Forelimb muscle (tissue), 1 donor: ENCODE results near the gene NCF2. TPM values are rescaled to one million over a fixed set of nuclear protein-coding genes. Genes with fewer than 3 reads are reported as not detected.

ENCODE experiments used
- DNase-seq: peaks from one replicate; pipeline ENCODE4 v3.0.0-alpha.2; 2013; ENCODE audit warnings: low read depth
- polyA plus RNA-seq: library from polyadenylated mRNA; unstranded; fragments of 120-200 nt; gene quantifications from one replicate; pipeline ENCODE4 v1.2.1, GENCODE V29; 2013; ENCODE audit not compliant: insufficient read length

NCF2 gene
- polyA plus RNA-seq, 1 donor, result 4.0 TPM

DNA sequence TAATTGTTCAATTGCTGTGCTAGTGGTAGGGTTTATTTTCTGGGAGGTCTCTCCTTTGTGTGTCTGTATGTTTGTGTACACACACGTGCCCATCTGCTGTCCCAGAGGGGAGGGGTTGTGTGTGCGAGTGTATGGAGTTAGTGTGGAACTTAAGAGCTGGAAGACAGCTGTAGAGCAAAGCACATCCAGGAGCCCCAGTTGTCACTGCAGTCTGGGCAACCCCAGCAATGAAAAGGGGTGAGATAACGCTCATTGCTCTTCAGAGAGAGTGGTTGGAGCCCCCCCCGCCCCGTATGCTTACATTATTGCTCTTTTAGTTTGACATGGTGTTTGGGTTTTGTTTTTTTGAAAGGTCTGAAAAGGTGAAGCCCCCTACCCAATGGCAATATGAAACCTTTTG, 36.9 kb downstream of the NCF2 start:
- no peak for DNase-seq

DNA sequence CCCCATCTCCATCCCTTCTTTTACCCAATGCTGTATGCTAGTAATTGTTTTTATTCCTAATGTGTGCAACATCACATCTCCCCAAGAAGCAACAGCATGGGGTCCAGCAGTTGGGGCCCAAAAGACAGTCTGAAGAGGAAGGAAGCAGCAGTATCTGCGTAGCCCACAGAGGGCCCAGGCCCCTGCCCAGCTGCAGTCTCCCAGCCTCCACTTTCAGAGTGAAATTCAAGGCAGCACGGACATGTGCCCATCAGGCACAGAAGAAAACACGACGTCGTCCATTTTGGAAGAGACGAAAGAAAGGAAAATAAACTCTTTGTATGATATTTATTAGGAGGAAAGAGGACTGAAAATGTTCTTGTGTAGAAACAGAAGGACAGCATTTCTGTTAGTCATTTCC, 37.4 kb downstream of the NCF2 start:
- no peak for DNase-seq

DNA sequence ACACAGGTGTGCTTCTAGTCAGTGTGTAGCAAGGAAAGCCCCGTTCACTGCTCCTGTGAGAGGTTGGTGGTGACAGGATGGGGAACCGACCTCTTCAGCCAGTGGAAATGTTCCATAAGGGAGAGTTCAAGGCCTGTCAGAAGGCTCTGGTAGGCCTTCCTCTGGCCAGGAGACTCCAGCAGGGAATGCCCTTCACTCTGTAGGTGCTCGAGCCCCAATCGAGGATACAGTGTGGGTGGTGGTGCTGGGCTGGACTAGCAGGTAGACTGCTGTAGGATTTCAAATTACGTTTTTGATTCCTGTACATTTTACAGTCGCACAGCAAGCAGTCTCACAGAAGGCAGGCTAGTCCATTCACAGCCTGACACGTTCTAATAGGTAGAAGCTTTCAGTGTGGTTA, 37.8 kb downstream of the NCF2 start:
- no peak for DNase-seq

DNA sequence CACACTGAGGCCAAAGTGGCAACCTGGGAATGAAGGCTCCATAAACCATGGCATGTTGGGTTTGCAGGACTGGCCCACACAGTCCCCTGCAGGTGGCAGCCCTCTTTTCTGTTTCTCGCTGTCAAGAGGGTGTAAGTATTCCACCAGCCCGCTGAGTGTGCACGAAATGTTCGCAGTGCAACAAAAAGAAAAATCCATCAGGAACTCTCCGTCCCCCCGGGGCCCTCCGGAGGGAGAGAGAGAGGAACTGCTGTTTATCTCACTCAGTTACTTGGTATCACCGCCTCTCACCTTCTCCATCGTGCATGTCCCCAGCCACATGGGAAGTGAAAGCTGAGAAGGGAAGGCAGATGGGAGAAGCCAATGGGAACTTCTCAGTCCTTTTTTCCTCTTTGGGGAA, 38.3 kb downstream of the NCF2 start:
- no peak for DNase-seq

DNA sequence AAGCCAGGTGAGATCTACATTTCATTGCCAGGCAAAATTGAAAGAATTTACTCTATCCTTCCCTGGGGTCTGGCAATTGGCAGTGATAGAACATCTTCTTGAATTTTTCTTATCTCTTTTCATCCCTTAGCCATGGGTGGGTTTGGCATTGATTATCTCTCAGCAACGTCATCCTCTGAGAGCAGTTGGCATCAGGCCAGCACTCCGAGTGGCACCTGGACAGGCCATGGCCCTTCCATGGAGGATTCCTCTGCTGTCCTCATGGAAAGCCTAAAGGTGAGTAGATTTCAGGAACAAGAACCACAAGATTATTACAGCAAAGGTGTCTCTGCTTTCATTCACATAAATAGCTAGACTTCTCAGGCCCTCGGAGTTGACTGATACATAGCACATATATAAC, 39.3 kb downstream of the NCF2 start:
- DNase-seq, result no peak

DNA sequence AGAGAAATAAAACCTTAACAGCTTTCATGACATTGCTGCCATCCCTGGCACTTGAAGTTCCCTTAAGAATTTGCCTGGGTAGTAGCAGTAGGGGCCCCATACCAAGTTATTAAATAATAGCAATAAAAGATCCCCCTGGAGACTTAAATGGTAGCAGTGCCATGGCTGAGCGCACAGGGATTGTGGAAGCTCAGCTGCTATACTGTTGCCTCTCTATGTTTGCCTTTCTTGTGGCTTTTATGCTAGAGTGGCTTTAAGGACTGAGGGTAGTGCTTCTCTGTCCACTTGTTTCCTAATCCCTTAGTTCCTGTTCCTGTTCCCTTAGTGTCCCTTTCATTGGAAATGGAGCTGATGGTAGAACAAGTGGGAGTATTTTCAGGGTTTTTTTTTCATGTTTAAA, 42.1 kb downstream of the NCF2 start:
- DNase-seq, result no peak

DNA sequence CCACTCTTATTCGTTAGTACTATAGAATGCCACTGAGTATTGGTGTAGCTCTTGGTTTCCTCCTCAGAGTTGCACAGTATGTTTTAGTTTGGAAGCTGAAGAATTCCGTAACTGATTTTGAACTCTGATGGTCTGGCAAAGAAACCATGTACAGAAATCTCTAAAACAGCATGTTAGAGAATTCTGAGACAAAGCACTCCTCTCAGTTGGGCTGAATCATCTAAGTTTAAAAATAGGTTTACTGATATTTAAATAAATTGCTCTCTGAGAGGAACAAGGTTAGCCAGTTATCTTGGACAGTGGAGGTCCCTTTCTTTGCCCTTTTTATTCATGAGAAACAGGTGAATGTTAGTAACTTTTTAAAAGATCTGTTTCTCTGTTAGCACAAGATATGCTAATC, 43.8 kb downstream of the NCF2 start:
- DNase-seq, result no peak

DNA sequence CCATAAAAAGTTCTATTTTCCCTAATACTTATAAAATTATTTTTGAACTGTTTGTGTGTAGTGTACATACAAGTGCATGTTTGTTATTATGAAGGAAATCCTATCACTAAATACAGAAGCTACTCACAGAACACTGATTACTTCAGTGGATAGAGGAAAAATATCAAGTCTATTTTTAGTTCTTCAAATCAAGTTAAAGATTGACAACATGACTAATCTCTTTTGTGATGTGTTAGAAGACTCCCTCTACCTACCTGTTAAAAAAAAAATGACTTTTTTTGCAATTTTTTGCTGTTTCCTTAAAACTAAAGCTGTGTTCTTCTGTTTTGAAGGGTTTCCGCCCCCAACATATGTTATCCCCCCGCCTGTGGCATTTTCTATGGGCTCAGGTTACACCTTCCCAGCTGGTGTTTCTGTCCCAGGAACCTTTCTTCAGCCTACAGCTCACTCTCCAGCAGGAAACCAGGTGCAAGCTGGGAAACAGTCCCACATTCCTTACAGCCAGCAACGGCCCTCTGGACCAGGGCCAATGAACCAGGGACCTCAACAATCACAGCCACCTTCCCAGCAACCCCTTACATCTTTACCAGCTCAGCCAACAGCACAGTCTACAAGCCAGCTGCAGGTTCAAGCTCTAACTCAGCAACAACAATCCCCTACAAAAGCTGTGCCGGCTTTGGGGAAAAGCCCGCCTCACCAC, 45.5 kb downstream of the NCF2 start:
- DNase-seq, result no peak

DNA sequence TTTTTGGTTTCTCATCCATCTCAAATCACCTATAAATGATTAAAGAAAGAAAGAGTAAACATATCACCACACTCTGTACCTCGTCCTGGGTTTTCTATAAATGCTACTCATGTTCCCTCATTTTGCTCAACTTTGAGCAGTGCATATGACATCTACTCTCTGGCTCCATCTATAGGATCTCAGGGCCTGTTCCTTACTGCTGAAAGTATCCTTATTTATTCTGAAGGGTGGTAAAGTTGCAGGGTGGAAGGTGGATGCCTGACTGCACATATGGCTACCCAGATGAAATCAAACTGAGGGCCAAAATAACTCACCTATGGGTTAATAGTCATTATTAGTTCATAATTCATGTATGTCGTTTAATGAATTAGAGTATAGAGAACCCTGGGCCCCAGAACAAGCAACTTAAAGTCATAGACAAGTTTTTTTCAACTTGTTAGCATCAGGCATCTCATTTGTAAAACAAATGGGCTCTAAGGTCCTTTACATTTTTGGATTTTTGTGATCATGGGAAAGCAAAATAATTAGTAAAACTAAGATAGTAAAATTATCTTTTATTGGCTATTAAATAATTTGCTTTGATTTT, 46.5 kb downstream of the NCF2 start:
- DNase-seq, result peak; percentile 41

DNA sequence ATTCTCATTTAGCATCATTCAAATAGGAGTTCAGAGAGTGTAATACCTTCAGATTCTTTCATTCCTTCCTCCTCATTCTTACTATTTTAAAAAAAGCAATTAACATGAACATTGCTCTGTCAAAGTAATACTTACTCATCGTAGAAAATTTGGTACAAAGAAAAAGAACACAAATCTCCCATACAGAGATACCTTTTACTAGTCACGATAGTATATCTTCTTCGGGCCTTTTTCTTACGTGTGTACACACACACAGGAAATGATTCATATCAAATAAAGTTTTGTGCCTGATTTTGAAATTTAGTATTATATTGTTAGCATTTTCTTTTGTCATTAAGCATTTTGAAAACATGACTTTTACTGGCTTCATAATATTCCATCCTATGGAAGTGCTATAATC, 52.9 kb downstream of the NCF2 start:
- no peak for DNase-seq

DNA sequence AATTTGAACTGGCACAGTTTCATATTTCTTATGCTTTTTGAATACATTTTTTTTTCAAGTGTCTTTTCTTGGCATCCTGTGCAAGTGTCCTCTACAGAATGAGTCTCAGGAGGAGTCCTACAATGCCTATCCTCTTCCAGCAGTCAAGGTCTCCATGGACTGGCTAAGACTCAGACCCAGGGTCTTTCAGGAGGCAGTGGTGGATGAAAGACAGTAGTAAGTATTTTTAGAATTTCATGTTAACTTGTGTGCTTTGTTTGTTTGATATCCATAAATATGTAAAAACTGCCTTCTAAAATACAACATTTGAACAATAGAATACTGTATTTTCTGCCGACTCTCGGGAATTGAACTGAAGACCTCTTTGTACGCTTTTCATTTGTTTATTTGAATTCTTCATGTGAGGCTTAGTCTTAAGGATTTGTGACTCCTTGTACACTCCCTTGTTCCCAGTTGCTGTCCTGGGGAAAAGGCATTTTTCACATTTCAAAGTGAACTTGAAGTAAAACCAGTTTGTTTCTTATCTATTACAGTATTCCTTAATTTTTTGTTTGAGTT, 56.6 kb downstream of the NCF2 start:
- no peak for DNase-seq

DNA sequence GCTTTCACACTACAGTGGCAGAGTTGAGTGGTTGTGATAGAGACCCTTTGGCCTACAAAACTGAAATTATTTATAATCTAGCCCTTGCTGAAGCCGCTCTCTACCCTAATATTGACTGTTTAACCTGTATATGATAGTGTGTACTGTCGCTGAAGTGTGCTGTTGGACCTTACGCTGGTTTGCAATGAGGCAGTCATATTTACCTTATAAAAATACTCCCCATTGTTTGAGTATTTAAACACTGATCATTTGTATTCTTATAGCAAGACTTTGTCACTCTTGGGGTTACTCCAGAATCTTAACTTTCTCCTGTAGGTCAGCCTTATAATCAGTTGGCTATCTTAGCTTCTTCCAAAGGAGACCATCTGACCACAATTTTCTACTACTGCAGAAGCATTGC, 61.7 kb downstream of the NCF2 start:
- no peak for DNase-seq

DNA sequence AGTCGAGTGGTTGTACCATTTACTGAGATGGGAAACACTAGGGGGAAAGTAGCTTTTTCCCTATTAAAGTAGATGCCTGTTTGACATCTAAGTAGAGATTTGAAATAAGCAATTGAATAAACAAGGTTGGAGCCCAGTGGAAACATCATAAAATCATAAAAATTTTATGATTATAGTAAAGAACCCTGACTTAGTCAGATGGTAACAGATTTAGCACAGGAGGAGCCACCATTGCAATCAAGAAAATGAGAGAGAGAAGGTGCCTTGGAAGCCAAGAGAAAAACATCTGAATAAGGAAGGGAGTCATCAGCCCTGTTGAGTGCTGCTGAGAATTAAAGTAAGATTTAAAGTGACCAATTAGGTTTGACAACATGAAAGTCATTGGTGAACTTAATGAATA, 68.2 kb downstream of the NCF2 start:
- no peak for DNase-seq

DNA sequence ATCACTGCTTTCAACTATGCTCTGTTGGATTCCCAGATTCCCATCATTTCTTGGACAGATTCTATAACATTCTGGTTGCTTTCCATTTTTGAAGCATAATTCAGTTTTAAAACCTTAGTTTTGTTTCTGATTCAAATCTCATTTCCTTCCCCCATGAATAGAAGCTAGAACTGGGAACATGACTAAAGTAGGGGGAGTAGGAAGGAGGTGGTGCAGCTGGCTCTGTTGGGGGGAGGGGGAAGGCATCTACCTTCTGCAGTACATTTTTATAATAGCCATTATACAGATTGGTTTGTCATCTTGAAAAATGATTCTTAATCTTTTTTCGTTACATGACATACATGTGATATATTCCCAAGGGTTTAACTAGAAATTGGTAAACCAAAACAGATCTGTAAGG, 69.9 kb downstream of the NCF2 start:
- DNase-seq, result no peak

DNA sequence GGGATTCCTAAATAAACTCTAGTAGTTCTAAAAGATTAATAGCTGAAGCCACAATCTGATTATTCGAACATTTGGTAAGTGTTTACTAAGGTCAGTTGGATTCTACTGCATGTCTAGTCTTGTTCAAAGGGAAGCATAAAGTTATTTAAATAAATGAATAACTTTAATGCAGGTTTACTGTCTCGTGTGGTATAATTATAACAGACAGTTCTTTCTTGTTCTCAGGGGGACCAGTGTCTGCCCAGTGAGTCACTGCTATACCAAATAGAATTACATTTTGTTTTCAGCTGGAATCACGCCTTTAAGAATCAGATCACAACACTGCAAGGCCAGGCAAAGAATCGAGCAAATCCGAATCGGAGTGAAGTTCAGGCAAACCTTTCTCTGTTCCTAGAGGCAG, 72.9 kb downstream of the NCF2 start:
- DNase-seq, result no peak

DNA sequence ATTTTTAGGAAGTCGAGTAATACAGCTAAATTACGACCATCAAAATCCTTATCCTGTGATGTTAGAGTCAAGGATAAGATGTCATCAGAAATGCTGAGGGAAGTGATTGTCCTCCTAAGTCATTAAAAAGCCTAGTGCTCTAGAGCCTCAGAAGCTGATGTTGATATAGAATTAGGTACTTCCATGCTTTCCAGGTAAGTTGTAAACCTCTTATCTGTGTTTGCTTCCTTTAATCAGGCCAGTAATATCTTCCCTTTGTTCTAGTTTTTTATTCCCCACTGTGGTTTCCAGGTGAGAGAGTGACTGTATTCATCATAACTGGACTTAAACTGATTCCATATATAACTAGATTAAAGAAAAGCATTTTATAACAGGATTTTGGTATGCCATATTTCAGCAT, 73.5 kb downstream of the NCF2 start:
- DNase-seq, result no peak

DNA sequence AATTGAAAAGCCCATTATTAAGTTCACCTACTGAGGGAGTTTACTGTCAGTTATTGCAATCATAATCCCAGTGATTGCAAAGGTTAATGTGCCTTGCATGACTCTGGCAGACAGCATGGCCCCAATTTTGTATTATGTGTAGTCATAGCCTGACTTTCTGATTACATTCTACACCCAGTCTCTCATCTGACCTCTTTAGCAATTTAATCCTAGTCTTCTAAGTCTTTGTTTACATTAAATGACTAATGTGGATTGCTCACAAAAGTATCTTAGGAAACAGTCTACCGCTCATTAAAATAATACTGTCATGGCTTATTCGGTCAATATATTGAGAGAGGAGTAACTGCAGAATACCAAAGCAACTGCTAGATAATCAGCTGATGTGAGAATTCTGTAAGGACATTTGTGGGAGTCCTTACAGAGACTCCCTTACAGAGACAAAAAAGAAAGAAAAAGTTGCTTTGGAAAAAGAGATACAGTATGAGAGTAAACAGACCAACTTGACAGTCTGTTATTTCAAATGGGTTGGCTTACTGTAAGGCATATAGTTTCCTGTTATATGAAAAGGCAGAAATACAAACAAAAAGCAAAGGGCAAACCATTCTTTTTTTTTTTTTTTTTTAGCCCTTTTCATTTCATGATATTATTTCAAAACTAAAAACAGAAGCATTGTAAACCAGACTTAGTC, 75.1 kb downstream of the NCF2 start:
- DNase-seq, result no peak

DNA sequence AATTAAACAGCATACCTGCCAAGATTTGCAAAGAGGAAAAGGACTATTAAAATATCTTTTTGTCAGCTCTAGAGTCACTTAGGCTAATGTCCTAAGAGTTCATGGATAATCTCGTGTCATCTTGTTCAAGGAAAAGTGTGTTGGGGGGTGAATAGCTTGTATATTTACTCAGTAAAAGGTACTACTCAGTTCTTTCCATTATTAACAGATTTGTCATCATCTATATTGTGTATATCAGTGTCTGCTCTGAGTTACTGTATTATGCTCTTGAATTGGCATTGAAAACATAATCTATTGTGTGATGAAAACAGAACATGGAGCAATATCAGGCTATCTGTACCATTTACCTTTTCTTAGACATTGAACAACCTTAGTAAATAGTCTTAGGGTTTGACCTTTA, 76.0 kb downstream of the NCF2 start:
- DNase-seq, result no peak

DNA sequence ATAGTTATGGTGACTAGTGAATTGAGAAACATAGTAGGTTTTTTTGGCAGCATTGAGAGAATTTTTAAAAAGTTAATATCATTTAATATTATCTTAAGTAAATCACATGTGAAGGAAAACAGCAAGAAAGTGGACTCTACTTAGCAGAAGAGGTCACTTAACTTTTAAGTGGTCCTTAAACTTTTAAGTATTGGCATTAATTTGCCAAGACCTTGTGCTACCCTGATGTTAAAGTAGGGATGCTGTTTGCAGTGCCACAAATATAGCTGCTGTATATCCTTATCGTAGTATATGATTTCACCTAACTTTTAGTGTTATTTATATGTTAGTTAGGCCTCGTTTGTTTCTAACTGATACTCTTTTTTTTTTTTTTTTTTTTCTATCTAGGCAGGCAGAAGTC, 77.8 kb downstream of the NCF2 start:
- DNase-seq, result no peak

DNA sequence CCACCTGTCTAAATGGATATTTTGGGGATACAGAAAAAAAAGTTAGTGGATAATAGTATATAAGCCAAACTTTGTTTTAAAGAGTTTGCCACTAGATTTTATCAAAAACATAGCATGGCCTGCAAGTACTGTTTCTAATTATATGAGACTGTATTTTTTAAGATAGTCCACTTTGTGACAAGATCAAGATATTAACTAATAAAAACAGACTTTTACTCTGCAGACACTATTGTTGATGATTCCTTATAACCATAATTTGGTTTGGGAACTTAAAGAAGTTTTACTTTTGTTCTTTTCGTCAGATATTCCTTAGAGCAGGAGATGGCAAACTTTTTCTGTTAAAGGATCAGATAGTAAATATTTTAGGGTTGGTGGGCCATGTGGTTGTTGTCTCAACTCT, 81.6 kb downstream of the NCF2 start:
- no peak for DNase-seq

DNA sequence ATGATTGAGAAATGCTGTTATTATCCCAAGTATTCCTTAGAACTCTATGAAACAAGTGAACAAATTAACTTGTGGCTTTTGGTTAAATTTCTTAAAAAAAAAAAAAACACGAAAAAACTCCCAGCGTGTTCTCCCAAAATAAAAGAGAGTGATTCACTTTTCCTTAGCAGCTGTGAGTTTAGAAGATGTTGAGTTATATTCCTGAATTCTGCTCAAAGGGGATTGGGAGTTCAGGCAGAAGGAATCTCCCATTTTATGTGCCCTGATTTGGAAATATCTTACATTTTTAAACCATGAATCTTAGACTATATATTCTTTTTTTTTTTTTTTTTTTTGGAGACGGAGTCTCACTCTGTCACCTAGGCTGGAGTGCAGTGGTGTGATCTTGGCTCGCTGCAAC, 83.7 kb downstream of the NCF2 start:
- DNase-seq, result no peak
